Forelimb muscle (tissue), 1 donor: ENCODE data around the gene IRF2BPL. TPM values are rescaled to one million over a fixed set of nuclear protein-coding genes. Genes with fewer than 3 reads are reported as not detected.
"Not testable (repeated sequence)": the region's sequence is repeated elsewhere in the genome, so short reads cannot be mapped to it uniquely, and the experiment has no call there.

Experiments used
- DNase-seq: peaks from one replicate; pipeline ENCODE4 v3.0.0-alpha.2; 2013; ENCODE audit warnings: low read depth
- polyA plus RNA-seq: library from polyadenylated mRNA; unstranded; fragments of 120-200 nt; gene quantifications from one replicate; pipeline ENCODE4 v1.2.1, GENCODE V29; 2013; ENCODE audit not compliant: insufficient read length

Gene IRF2BPL
- polyA plus RNA-seq, 1 donor, result 21.5 TPM

DNA sequence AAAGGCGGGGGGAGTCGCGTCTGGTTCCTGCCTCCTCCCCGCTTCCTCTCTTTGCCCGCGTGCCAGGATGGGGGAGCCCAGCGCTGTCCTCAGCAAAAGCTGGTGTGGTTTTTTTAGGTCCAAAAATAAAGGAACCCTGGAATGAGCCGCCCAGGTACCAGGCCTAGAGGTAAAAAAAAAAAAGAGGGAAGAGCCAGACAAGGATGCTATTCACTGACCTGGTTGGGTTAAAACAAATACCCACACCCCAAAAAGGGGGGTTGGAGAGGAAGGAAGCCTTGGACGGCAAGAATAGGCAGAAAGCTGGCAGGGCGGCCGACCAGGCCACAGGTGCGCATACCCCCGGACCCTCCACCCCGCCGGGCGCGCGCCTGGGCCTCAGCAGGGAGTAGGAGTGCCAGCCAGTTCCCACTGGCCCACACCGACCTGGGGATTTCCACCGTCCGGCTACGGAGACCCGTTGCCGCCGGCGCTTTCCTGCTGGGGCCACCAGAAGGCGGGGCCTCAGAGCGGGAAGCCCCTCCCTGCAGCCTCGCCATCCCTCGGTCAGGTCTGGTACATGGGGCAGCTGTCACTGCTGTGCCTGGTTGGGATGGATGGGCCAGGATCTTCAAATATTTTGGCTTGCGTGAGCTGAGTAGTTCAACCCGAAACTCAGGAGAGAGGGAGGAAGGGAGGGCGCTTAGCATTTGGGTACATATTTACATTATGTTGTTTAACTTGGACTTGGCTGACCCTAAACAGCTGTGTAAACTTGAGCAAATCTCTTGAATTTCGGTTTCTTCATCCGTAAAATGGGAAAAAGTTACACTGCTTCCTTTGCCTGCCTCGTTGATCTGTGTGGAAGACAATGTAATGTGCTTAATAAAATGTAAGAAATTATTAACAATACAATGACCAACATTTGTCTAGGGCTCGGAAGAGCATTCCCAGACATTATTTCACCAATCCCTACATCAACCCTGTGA is 5.4 kb upstream of the IRF2BPL start:
- DNase-seq, result no peak

- no peak for DNase-seq
Observed at GRCh38 chr14:77032844-77033621, 4.5 kb upstream of the IRF2BPL start.

- no peak for DNase-seq
Observed at GRCh38 chr14:77032491-77032843, 4.0 kb upstream of the IRF2BPL start.

DNA sequence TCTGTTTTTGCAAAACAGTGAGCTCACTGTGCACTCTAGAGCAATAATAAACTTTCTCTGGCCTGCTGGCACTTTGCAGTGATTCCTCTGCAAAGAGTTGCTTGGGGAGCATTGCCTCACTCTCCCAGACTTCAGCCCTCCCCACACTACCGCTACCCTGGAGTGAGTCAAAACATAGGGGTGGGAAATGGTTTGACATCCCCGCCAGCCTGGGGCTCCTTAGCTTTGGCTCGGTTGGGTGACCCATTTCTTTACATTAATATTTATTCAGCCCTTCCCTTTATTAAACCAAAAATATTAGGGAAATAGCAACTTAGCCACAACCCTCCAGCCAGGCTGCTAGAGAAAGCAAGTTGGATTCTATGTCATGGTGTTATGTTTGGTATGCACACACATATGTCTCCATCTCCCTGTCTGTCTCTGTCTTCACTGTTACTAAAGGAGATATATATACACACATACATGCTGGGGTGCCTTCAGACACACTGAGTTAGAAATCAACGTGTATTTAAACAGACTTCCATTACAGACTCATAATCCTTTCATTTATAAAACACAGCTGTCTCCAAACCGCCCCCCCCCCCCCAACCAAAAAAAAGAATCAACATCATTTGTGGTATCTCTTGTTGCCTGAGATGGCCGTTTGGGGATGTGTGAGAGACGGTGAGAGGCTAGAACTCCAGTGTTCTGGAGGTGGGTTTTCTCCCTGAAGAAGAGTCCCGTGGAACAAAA is 3.4 kb upstream of the IRF2BPL start:
- DNase-seq, result no peak

GRCh38 chr14:77027538-77028383 is 747 bp downstream of the IRF2BPL start:
- DNase-seq, result no peak

DNA sequence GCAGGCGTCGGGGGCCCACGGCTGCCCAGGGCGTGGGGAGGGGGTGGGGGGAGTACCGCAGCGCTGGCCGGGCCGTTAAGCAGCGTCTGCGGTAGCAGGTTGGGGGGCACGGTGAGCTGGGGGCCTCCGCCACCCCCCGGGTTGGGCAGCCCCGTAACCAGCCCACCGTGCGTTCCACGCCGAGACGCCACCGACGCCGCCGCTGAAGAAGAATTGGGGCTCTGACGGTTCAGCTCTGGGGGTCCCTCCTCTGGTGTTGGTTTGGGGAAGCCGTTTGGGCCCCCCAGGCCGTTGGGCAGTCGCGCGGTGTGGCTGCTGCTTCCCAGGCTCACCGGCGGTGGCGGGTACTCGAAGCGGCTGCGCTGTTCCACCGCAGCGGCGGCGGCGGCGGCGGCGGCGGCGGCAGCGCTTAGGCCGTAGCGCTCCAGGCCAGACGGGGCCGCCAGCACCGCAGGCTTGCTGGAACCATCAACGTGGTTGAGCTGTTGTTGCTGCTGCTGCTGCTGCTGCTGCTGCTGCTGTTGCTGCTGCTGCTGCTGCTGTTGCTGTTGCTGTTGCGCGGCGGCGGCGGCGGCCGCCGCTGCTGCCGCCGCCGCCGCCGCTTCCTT is 1.5 kb downstream of the IRF2BPL start:
- DNase-seq, result no peak

GRCh38 chr14:77026166-77026929 is 2.2 kb downstream of the IRF2BPL start:
- DNase-seq, result no peak

DNA sequence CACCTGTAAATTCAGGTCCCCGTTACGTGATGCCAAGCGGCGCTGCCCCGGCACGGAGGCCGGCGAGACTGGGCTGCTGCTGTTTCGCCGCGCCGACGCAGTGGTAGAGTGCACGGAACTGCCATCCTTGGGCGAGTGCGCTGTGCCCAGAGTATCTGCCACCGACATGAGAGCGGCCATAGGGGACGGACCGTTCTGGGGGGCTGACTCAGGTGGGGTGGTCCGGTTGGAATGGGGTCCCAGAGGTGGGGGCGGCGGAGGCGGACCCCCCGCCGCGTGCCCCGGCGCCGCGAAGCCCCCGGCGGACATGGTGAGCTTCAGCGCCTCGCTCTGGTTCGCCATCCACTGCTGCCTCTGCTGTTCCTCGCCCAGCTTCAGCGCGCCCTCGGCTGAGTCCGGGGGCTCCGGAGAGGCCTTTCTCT is 2.8 kb downstream of the IRF2BPL start:
- no peak for DNase-seq

GRCh38 chr14:77024171-77024691 is 4.3 kb downstream of the IRF2BPL start:
- DNase-seq, result no peak

DNA sequence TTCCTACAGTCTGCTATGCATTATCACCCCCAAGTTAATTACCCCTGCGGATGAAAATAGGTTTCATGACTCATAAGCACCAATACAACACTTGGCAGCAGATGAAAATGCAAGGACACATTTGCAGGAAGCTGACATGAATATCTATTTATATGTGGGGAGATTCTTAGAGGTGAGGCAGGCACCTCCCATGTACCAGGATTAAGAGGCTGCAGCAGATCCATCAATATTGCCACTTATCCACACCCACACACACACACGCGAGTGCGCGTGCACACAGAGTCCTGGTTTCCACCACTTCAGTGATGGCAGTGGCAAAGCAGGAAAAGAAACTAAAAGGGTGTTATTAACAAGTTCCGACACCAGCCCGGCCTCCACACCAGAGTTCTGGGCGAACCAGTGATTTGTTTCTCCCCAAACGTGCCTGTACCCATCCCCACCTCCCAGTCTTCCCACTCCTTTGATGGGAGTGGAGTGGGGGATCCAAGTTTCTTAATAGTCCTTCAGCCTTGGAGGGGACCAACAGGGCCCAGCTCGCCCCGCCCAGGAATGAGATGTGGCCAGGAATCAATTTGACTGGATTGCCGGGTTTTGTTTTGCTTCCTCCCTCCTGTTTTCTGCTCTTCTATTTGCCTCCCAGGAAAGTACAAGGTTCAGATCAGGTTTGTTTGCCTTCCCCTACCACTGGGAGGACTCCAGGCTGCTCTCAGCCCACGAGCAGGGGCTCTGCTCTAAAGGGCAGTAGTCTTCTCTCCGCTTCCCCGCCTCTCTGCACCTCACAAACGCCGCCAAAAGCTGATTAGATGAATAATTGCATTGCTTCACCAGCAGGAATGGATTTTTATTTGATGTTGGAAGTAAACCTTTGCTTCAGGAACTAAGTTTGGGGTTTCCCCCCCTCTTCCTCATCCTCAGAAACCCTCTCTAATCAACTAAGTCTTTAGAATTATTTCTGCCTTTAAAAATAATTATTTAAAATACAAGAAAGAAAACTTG is 5.2 kb downstream of the IRF2BPL start:
- no peak for DNase-seq

DNA sequence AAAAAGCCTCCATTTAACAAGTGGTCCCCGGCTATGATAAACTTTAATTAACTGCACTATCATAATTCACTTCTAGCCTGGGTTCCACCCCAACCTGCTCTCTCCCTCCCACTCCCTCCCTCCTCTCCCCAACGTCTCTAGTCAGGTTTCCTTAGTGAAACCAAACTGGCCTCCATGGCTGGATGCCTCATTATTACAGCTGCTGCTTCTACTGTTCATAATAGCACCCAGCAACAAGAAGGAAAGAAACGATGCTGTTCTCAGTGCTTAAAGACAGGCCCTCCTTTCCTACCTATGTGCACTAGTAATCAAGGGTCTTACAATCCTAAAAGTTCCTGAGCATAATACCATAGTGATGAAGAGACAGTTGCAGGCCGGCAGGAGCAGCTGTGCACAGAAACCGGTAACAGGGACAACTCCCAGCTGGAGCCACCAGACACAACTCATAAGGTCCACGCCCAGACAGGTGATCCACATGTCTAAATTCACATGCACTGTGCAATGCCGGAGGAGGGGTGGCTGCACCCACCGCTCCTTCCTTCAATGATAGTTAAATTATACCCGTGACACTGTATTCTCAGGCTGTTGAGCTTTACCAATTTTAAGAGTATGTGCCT is 6.2 kb downstream of the IRF2BPL start:
- no peak for DNase-seq

- not testable (repeated sequence) for DNase-seq
Observed at GRCh38 chr14:77021424-77021823, 7.1 kb downstream of the IRF2BPL start.

DNA sequence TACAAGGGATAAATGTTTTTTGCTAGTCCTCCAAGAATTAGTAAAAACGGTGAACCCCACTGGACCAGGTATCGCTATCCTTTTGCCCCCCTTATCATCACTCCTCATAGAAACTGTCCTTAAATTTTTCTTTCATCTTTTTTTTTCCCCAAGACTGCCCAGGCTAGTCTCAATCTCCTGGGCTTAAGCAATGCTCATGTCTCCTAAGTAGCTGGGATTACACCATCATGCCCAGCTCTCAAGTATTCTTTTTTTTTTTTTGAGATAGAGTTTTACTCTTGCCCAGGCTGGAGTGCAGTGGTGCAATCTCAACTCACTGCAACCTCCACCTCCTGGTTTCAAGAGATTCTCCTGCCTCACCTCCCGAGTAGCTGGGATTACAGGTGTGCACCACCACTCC is 9.7 kb downstream of the IRF2BPL start:
- DNase-seq, result no peak

DNA sequence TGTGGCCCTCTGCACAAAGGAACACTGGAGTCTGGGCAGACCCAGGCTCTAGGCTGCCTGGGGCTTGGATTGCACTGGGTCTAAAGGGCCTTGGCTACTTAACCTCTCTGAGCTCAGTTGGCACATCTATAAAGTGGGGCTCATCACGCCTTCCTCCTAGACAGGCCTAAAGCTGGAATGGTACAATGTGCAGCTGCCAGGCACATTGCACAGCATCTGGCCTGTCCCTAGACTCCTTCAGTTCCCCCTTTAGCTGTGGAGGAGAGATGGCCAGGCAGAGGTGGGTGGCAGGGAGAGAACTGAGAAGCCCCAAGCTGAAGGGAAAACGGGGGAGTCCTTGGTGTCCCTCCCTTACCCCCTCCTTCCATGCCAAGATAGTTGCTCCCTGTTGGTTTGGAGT is 10.8 kb downstream of the IRF2BPL start:
- no peak for DNase-seq

GRCh38 chr14:77014734-77015133 is 13.8 kb downstream of the IRF2BPL start:
- DNase-seq, result no peak

DNA sequence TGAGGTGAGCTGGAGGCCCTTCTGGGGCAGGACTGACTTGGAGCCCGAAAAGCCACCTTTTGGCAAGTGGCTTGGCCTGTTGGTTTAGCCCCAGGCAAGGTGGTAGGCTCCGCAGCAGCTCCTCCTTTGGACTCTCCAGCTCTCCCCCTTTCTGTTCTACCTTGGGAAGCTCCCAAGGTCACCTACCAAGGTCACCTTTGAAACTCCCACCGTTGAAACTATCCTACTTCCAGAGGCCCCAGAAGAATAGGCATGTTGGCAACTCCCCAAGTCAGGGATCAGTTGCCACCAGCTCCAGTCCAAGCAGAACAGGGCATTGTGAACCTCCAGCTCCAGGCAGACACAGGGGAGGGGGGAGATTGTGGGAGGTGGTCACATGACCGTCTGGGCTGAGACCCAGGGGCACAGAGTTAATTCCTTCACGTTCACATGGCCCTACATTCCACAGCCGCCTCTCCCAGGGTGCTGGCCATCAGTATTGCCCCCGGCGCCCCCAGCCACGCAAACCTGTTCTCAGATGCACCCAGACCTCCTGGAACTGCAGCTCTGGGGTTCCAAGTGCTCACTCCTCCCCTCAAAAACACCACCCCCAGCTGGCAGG is 14.4 kb downstream of the IRF2BPL start:
- no peak for DNase-seq

DNA sequence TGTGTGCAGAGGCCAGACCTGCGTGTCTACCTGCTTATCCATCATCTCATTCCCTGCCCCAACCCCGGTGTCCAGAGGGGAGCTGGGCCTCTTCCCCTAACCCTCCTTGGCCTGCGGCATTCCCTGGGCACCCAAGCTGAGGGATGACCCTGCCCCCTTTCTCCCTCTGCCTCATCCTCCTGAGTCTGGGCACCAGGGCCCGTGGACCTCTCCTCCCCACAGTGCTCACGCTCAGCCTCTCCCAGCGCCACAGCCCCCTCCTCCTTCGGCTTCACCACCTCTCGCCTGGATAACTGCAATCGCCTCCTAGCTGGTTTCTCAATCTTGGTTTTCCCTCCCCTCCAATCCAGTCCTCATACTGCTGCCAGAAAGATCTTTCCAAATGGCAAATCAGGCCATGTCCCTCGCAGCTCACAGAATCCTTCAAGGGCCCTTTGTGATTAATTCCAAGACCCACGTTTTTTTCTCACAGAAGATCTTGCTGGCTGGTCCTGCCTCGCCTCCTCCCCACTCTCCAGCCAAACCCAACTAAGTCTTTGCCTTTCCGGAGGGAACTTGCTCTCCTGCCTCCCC is 16.2 kb downstream of the IRF2BPL start:
- no peak for DNase-seq
